Ectodermal cell (in vitro differentiated cells): ENCODE results near the gene GABRR2.

Source experiments
- H3K27ac ChIP-seq: 2 replicates; pipeline ENCODE4 v1.7.0; 2013; ENCODE audit warnings: mild to moderate bottlenecking, low read depth, low read length; ENCODE audit not compliant: insufficient read depth, poor library complexity, severe bottlenecking
- H3K27me3 ChIP-seq: 2 replicates; pipeline ENCODE4 v1.7.0; 2013; ENCODE audit warnings: mild to moderate bottlenecking, low read length; ENCODE audit not compliant: insufficient read depth, control insufficient read depth, poor library complexity, severe bottlenecking
- H3K36me3 ChIP-seq: one replicate; pipeline ENCODE4 v1.7.0; 2013; ENCODE audit warnings: low read length; ENCODE audit not compliant: control insufficient read depth, insufficient read depth
- H3K4me1 ChIP-seq: one replicate; pipeline ENCODE4 v1.7.0; 2013; ENCODE audit warnings: low read length; ENCODE audit not compliant: control insufficient read depth, insufficient read depth
- H3K4me3 ChIP-seq: 2 replicates; pipeline ENCODE4 v1.7.0; 2013; ENCODE audit warnings: low read depth, low read length, control low read depth; ENCODE audit not compliant: insufficient read depth
- H3K9me3 ChIP-seq: 2 replicates; pipeline ENCODE4 v1.7.0; 2013; ENCODE audit warnings: mild to moderate bottlenecking, low read length, moderate library complexity; ENCODE audit not compliant: control insufficient read depth
- WGBS, 2 experiments: methylation state at CpG; one replicate each; pipeline ENCODE4 v1.1.7; 2013; ENCODE audit warnings: missing lambda C conversion rate in 2 of 2; 5-methylcytosine and 5-hydroxymethylcytosine counted together

The GABRR2 gene

DNA sequence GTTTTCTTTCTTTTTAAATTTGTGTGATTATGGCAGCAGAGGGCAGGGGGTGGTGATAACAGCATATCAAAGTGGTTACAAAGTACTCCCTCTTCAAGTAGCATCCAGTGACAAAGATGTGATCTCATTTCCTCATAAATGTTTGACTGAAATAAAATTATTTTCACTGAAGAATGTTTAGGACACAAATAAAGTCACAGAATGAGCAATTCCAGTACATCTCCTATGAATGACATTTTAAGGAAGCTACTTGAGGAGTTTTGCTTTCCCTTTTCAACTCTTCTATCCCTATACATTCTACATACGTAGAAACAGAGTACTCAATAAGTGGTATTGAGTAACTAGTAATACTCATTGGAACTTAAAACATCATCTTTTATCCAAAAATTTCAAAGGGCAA lies 13.9 kb upstream of the GABRR2 start:
- Histone ChIP-seq H3K27me3 (no peaks in the 10 kb centered on the region), H3K9me3 (no peaks in the 10 kb centered on the region), H3K36me3 (peaks cover 4% of the 10 kb centered on the region), H3K27ac (no peak overlapping the region), H3K4me3 (no peak overlapping the region), H3K4me1 (no peaks in the 10 kb centered on the region)
- WGBS, 2 experiments, result no CpG with 5 or more reads among the region's 1 CpG

DNA sequence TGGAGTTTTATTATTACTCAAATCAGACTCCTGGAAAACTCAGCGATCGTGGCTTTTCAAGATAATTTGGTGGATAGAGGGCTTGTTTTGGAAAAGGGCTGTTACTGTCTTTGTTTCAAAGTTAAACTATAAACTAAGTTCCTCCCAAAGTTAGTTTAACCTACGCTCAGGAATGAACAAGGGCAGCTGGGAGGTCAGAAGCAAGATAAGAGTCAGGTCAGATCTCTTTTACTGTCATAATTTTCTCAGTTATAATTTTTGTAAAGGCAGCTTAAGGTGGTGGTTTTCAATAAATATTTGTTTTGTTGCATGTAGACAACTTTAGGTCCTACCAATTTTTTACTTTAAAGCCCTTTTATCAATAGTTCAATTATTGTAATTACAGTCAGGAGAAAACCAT lies 9.2 kb upstream of the GABRR2 start:
- Histone ChIP-seq H3K9me3 (peaks cover 3% of the 10 kb centered on the region), H3K27me3 (no peaks in the 10 kb centered on the region), H3K4me3 (no peak overlapping the region), H3K36me3 (no peaks in the 10 kb centered on the region), H3K27ac (no peak overlapping the region), H3K4me1 (no peaks in the 10 kb centered on the region)
- WGBS, 2 experiments, result 90 to 100% methylated on average over 1 to 3 of the region's 3 CpGs

DNA sequence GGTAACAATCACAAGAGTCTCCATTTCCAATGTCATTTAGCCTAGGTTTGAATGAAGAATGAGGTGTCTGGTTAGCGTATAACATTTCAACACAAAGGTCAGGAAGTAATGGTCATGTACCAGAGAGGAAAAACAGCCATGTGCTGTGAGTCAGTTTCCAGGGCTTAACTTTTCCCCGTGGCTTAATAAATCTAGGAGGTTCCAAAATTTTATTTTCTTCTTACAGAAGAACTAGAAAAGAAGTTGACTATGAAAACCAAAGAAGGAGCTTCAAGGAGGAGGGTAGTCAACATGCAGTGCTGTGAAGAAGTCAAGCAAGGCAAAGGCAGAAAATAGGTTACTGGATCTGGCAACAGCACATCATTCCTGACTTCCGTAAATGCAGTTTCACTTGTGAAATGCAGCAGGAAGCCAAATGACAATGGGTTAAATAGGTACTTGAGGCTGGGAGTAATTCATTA lies 8.4 kb upstream of the GABRR2 start:
- H3K27ac ChIP-seq, result no peak overlapping the region
- H3K27me3 ChIP-seq, result no peaks in the 10 kb centered on the region
- H3K4me3 ChIP-seq, result no peak overlapping the region
- no peaks in the 10 kb centered on the region for H3K4me1 ChIP-seq
- no peaks in the 10 kb centered on the region for H3K36me3 ChIP-seq
- WGBS, 2 experiments, result 93% methylated on average over 3 of the region's 3 CpGs
- peaks cover 3% of the 10 kb centered on the region for H3K9me3 ChIP-seq

DNA sequence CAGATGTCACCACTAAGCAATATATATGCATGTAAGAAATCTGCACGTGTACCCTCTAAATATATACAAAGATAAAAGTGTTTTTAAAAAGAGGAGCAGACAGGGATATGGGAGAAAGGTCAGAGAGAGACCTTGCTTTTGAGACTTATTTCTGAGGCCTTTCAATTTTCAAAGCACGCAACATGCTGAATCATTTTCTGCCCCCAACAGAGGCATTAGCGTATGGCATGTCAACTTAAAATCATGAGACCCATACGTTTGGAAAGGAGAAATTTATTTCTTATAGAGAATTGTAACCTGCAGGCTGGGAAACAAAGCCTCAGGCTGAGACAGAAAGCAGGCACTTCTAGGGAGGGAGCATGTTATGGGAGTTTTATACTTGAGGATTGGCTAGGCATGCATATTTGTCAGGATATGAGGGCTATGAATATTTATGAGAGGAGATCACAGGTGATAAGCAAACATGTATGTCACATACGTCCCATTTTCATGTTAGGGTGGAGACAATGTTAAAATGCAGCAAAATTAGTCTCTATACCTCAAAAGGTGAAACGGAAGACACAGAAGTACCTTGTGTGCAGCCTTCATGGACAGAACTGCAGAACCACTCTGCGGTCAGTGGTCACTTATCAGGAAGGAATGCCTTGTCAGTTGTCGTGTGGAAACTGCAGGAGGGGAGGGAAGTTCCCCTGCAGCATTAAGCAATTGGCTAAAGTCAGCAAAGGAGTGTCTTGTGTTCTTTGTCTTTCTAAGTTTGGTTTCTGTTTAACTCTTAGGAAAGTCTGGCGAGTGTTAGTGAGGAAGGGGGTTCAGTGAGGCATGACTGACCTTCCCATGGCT lies 6.3 kb upstream of the GABRR2 start:
- Histone ChIP-seq H3K4me3 (no peak overlapping the region), H3K36me3 (no peaks in the 10 kb centered on the region), H3K4me1 (no peaks in the 10 kb centered on the region), H3K27me3 (no peaks in the 10 kb centered on the region), H3K27ac (no peak overlapping the region), H3K9me3 (peaks cover 3% of the 10 kb centered on the region)
- WGBS, 2 experiments, result 89 to 90% methylated on average over 8 of the region's 9 CpGs

DNA sequence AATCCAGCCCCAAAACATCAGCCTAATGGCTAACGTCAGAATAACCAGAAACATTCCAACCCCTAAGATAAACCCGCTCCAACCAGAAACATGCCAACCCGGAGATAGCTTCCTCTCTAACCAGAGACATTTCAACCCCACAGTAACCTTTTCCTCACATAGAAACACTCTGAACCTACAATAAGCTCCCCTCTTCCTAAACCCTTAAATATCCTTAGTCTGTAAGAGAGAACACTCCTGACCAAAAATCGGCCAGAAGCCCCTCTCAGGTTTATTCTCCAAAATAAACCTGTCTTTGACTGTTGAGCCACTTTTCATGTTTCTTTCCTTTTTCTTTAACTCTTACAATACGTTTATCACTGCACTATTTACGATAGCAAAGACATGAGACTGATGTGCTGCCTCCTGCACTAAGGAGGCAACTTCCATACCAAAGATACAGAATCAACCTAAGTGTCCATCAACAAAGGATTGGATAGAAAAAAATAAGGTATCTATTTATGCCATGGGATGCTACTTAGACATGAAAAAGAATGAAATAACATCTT lies 5.0 kb upstream of the GABRR2 start:
- Histone ChIP-seq H3K36me3 (no peaks in the 10 kb centered on the region), H3K4me1 (no peaks in the 10 kb centered on the region), H3K27ac (no peak overlapping the region), H3K9me3 (peaks cover 3% of the 10 kb centered on the region), H3K27me3 (no peaks in the 10 kb centered on the region), H3K4me3 (no peak overlapping the region)
- WGBS, 2 experiments, result 95 to 96% methylated on average over 6 of the region's 6 CpGs

DNA sequence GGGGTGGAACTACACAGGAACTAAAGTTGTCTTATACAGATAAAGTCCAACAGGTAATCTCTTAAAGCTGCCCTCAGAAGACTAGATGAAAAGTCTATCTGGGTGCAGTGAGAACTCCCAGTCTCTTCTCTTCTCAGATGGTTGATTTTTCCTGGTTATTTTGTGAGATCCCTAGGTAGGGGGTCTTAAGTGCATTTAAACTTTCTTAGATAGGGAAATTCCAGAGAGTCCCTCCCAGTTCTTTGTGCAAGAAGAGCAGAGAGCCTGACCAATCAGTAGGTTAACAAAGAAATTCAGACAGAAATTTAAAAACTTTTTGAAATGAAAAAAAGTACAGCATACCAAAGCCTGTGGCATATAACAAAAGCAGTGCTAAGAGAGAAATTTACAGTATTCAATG lies 2.0 kb upstream of the GABRR2 start:
- Histone ChIP-seq H3K9me3 (peaks cover 3% of the 10 kb centered on the region), H3K4me1 (peaks cover 10% of the 10 kb centered on the region), H3K27ac (no peak overlapping the region), H3K27me3 (no peaks in the 10 kb centered on the region), H3K36me3 (no peaks in the 10 kb centered on the region), H3K4me3 (no peak overlapping the region)

DNA sequence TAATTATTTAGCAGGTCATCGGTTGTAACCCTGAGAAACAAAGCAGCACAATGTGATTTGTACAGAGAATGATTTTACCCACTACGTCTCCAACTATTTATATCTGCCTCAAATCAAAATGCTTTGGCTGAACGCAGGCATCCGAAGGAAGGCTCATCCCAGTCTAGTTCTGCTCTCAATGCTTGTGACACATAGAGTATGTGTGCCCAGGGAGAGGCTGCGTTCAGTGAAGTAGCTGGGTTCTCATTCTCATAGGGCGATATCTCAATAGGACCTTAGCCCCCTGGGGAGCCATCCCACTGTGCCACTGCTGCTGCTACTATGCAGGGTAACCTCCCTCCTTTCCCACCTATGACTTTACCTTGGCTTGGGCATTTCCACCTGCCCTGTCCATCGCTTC lies 407 bp downstream of the GABRR2 start:
- 91 to 94% methylated on average over 7 of the region's 7 CpGs for WGBS, 2 experiments
- Histone ChIP-seq H3K36me3 (no peaks in the 10 kb centered on the region), H3K4me3 (no peak overlapping the region), H3K27me3 (no peaks in the 10 kb centered on the region), H3K27ac (no peak overlapping the region), H3K9me3 (no peaks in the 10 kb centered on the region), H3K4me1 (peaks cover 18% of the 10 kb centered on the region)

DNA sequence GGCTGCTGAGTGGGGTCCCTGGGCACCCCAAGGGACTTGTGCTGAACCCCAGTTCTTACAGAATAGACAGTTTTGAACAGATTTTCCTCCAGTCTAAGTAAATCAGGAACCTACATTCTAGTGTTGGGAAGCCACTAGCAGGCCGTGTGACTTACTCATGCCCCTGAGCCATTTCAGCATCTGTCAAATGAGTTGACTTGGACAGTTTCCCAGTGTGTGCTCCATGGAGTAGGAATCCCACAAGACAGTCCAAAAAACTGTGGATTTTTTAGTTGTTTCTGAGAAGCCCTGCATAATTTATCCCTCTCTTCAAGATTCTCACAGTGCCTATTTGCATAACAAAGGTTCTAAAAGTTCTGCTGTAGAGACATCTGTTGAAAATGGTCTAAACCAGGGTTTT lies 2.1 kb downstream of the GABRR2 start:
- 89 to 92% methylated on average over 1 of the region's 1 CpG for WGBS, 2 experiments
- Histone ChIP-seq H3K4me1 (peaks cover 18% of the 10 kb centered on the region), H3K4me3 (no peak overlapping the region), H3K36me3 (no peaks in the 10 kb centered on the region), H3K9me3 (no peaks in the 10 kb centered on the region), H3K27ac (no peak overlapping the region), H3K27me3 (no peaks in the 10 kb centered on the region)

DNA sequence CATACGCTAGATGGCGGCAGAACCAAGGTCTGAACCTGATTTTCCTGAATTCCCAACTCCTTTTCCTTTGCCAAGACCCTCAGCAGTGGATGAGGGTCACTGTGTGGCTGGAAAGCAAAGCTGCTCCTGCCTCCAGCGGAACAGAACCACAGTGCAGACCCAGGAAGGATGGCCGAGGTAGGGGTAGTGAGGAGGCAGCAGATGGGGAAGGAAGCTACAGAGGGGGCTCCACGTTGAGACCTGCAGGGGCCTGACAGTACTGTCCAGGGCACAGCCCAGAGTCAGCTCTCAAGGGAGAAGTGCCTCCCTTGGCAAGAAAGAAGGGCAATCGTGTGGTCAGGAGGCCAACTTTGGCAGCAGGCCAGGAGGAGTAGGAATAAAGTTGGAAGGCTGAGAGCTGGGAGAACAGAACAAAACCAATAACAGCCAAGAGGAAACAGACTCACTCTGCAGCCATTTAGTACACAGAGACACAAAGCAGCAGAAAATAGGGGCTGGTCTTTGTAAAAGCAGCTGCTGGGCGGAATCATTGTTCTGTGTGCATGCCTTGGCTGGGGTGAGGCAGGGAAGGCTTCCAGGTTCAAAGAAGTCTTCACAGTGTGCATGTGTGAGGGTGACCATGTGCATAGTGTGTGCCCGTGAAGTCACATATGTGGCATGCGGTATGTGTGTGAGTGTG lies 3.1 kb downstream of the GABRR2 start:
- Histone ChIP-seq H3K4me1 (peaks cover 18% of the 10 kb centered on the region), H3K27ac (peak overlapping the region; percentile 60), H3K36me3 (no peaks in the 10 kb centered on the region), H3K4me3 (no peak overlapping the region), H3K27me3 (no peaks in the 10 kb centered on the region), H3K9me3 (no peaks in the 10 kb centered on the region)
- WGBS, 2 experiments, result 56 to 59% methylated on average over 9 of the region's 9 CpGs

DNA sequence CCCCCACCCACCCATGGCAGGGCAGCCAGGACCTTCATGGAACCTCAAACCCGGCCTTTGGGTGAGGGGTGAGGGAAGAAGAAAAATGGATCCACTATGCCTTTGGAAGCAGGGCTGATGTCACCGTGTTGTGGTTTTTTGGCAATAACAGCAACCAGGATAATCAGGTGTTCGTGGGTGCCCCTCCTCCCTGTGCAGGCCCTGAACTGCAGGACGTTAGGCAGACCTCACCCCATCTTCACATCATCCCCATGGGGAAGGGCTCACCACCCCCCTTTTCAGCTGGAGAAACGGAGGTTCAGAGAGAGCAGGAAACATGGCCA lies 3.6 kb downstream of the GABRR2 start:
- WGBS, 2 experiments, result 47 to 52% methylated on average over 5 of the region's 5 CpGs
- H3K4me3 ChIP-seq, result no peak overlapping the region
- no peaks in the 10 kb centered on the region for H3K27me3 ChIP-seq
- no peaks in the 10 kb centered on the region for H3K9me3 ChIP-seq
- no peaks in the 10 kb centered on the region for H3K36me3 ChIP-seq
- peak overlapping the region; percentile 60 for H3K27ac ChIP-seq
- peaks cover 18% of the 10 kb centered on the region for H3K4me1 ChIP-seq
